Spleen (tissue), 11 donors: ENCODE data around the gene AIMP1. TPM values are rescaled to one million over a fixed set of nuclear protein-coding genes. Genes with fewer than 3 reads are reported as not detected.

Experiments
- DNase-seq: peaks from one replicate; pipeline ENCODE4 v3.0.0-alpha.2; 2020
- H3K27ac ChIP-seq, 8 donors: fragments of 200-600 bp; sonication (generic) in 7 of 8; 1 replicate in 4 of 8; 2 replicates in 4 of 8; pipeline versions ENCODE4 v1.5.0 to v1.8.0; 2016 to 2021; ENCODE audit warnings: inconsistent platforms in 4 of 8, mild to moderate bottlenecking in 4 of 8, moderate library complexity in 1 of 8
- H3K27me3 ChIP-seq, 7 donors: fragments of 200-600 bp; sonication (generic) in 6 of 7; replicated peaks in 1 of 7; 1 replicate in 4 of 7; 2 replicates in 3 of 7; pipeline versions ENCODE4 v1.5.0 to v1.8.0; 2016 to 2021; ENCODE audit warnings: inconsistent platforms in 3 of 7, mild to moderate bottlenecking in 1 of 7
- H3K36me3 ChIP-seq, 6 donors: fragments of 200-600 bp; sonication (generic) in 5 of 6; 1 replicate in 4 of 6; 2 replicates in 2 of 6; pipeline versions ENCODE4 v1.5.0 to v1.8.0; 2016 to 2021; ENCODE audit warnings: inconsistent platforms in 2 of 6
- H3K4me1 ChIP-seq, 6 donors: fragments of 200-600 bp; sonication (generic) in 5 of 6; 1 replicate in 3 of 6; 2 replicates in 3 of 6; pipeline versions ENCODE4 v1.5.0 to v1.8.0; 2016 to 2021; ENCODE audit warnings: inconsistent platforms in 3 of 6
- H3K4me3 ChIP-seq, 8 donors: fragments of 200-600 bp; sonication (generic) in 7 of 8; 1 replicate in 4 of 8; 2 replicates in 4 of 8; pipeline versions ENCODE4 v1.5.0 to v1.8.0; 2016 to 2021; ENCODE audit warnings: inconsistent platforms in 4 of 8, mild to moderate bottlenecking in 4 of 8, moderate library complexity in 2 of 8
- H3K9me3 ChIP-seq, 8 donors: fragments of 200-600 bp; sonication (generic) in 7 of 8; 1 replicate in 4 of 8; 2 replicates in 4 of 8; pipeline versions ENCODE4 v1.5.0 to v1.8.0; 2016 to 2021; ENCODE audit warnings: inconsistent platforms in 4 of 8
- POLR2A ChIP-seq, 3 donors: fragments of 450-650 bp; IDR thresholded peaks; one replicate each; pipeline ENCODE4 v1.5.1; 2017; ENCODE audit warnings: antibody characterized with exemption in 3 of 3, mild to moderate bottlenecking in 1 of 3
- POLR2AphosphoS5 ChIP-seq, 3 donors: sonication (generic); formaldehyde crosslinking; IDR thresholded peaks; one replicate each; pipeline ENCODE4 v1.5.1; 2017; ENCODE audit warnings: antibody characterized with exemption in 3 of 3
- WGBS, 5 donors: extraction: QIAGEN DNeasy Blood & Tissue Kit in 3 of 5; methylation state at CpG; one replicate each; pipeline versions ENCODE4 v1.1.5 to v1.1.7; 2013 to 2018; 5-methylcytosine and 5-hydroxymethylcytosine counted together
- intact Hi-C: fragments of 100-400 bp; cut with DNase I; formaldehyde crosslinking; loops from one replicate; pipeline ENCODE4 v1.15.0; 2023; ENCODE audit warnings: low total_unique reads
- polyA plus RNA-seq, 3 donors: library from polyadenylated mRNA; stranded (reverse); fragments of 200-250 nt; gene quantifications; one replicate each; pipeline ENCODE4 v1.2.1, GENCODE V29; 2013
- total RNA-seq, 7 donors: library from RNA; depleted of rRNA in 3 of 7; stranded (reverse); fragments of >200 nt in 3 of 7; fragmentation: NEBNext Ultra II Directional in 4 of 7; extraction: Animal tissue kit (Norgen Biotek cat#: 25700) in 4 of 7; gene quantifications; one replicate each; pipeline versions ENCODE4 v1.1.0 to v1.2.1, GENCODE V29; 2016 to 2021
- TF ChIP-seq, protein P1 (sequence below), 11 experiments: fragments of 200-600 bp in 7 of 11; fragments of 450-650 bp in 4 of 11; sonication (generic) in 4 of 11; IDR thresholded peaks in 8 of 11; conservative IDR thresholded peaks in 3 of 11; 1 replicate in 7 of 11; 2 replicates in 4 of 11; pipeline versions ENCODE4 v1.4.0 to v1.8.0; 2016 to 2021; ENCODE audit warnings: antibody characterized with exemption in 11 of 11, inconsistent platforms in 4 of 11, mild to moderate bottlenecking in 1 of 11
- donor health status: healthy with polysubstance abuse.
- donor health status: DM: no; HTN: no; CAD: no; lungs with moderate emphysema.
- donor health status: DM: no; HTN: no; CAD: no.
- donor health status: Bipolar disorder and iron deficiency.
- donor health status: healthy.
- donor health status: DM: no; HTN: no; CAD: no.
- donor health status: DM: yes; HTN: yes; CAD: no.

The AIMP1 gene
- total and polyA plus RNA-seq, 10 donors, result 15.8 to 43.1 (median 29.2) TPM

DNA sequence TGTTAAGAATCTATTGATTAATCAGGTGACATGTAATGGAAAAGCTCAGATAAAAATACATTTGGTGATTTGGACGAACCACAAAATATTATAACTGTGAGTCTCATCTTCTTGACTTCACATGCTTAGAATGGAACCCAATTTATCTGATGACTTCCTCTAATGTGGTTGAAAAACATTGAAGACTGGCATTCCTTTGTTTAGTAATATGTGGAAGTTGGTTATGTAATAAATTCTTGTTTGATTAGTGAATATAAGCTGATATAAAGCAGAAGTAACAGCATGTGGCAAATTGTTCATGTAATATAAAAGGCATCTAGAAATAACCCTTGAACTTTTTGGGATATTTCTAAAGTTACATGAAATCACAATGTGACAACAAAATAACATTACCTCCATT, 42.5 kb downstream of the AIMP1 start:
- no peak for DNase-seq
- Histone ChIP-seq H3K27ac (no peak overlapping the region), H3K4me3 (no peak overlapping the region), H3K9me3 (no peaks in the 10 kb centered on the region), H3K4me1 (no peaks in the 10 kb centered on the region), H3K36me3 (no peaks in the 10 kb centered on the region), H3K27me3 (no peaks in the 10 kb centered on the region)
- intact Hi-C loops, result no loop called here
- TF ChIP-seq, protein P1, sequence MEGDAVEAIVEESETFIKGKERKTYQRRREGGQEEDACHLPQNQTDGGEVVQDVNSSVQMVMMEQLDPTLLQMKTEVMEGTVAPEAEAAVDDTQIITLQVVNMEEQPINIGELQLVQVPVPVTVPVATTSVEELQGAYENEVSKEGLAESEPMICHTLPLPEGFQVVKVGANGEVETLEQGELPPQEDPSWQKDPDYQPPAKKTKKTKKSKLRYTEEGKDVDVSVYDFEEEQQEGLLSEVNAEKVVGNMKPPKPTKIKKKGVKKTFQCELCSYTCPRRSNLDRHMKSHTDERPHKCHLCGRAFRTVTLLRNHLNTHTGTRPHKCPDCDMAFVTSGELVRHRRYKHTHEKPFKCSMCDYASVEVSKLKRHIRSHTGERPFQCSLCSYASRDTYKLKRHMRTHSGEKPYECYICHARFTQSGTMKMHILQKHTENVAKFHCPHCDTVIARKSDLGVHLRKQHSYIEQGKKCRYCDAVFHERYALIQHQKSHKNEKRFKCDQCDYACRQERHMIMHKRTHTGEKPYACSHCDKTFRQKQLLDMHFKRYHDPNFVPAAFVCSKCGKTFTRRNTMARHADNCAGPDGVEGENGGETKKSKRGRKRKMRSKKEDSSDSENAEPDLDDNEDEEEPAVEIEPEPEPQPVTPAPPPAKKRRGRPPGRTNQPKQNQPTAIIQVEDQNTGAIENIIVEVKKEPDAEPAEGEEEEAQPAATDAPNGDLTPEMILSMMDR (IDR thresholded peaks at IDR 0.05 in 8 of 11, conservative IDR thresholded peaks at IDR 0.05 in 3 of 11), result no peak
- no peak for TF ChIP-seq POLR2AphosphoS5 (IDR thresholded peaks at IDR 0.05)
- TF ChIP-seq POLR2A (IDR thresholded peaks at IDR 0.05), result no peak
- WGBS, 5 donors, result 67 to 93% (median 76%) methylated on average over 1 of the region's 1 CpG

DNA sequence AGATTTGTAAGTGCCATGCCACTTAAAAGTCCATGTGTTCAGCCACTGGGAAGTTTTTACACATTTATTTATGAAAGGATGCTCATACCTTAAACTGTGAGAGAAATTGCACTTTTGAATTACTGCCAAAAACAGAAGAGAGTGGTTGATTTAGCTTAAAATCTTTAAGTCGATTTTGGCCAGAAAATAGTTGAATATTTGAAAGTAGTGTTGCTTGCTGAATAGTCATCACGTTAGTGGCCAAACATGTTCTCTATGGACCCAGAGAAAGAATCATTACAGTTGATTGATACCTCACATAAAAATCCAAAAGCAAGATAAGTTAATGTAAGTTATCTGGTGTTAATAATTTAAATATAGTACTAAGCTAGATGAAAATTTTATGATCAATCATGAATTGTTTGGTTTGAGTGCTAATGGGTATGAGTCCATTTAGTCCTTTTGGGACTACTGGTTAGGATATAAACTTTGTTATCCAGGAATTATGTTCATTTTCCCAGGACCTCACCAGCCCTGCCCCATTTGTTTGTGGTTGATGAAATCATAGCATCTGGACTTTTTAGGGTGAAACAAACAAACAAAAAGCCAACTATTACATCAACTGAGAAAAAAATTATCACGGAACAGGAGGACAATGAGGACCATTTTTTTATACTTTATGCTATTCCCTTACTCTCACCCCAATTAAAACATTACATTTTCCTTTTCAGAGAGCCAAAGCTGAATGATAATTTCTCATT, 45.9 kb downstream of the AIMP1 start:
- no peaks in the 10 kb centered on the region for H3K27me3 ChIP-seq
- intact Hi-C loops, result no loop called here
- no peaks in the 10 kb centered on the region for H3K4me1 ChIP-seq
- WGBS, 5 donors, result 66 to 84% (median 79%) methylated on average over 3 of the region's 3 CpGs
- H3K36me3 ChIP-seq, result no peaks in the 10 kb centered on the region
- DNase-seq, result no peak
- H3K4me3 ChIP-seq, result no peak overlapping the region
- H3K27ac ChIP-seq, result no peak overlapping the region
- no peaks in the 10 kb centered on the region for H3K9me3 ChIP-seq
- TF ChIP-seq, protein P1 (IDR thresholded peaks at IDR 0.05 in 8 of 11, conservative IDR thresholded peaks at IDR 0.05 in 3 of 11), result no peak
- TF ChIP-seq POLR2A (IDR thresholded peaks at IDR 0.05) (no peak), POLR2AphosphoS5 (IDR thresholded peaks at IDR 0.05) (no peak)

DNA sequence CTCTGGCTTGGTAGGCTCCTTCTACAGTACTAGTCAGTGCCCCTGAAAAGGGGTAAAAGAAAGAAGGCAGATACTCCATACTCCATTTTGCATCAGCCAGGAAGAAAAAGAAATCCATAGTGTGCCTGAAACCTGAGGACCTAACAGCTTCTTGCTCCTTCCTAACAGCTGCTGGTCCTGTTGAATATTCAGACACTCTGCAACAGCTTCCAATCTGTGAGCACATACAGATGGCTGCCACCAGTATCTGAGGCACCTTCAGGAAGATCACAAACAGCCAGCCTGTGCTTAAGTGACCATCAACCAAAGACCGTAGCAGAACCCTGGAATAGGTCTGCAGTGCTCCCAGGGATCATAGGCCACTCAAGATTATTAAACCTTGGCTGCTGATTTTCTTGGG, 47.9 kb downstream of the AIMP1 start:
- DNase-seq, result no peak
- TF ChIP-seq POLR2A (IDR thresholded peaks at IDR 0.05), result no peak
- TF ChIP-seq POLR2AphosphoS5 (IDR thresholded peaks at IDR 0.05), result no peak
- TF ChIP-seq, protein P1 (IDR thresholded peaks at IDR 0.05 in 8 of 11, conservative IDR thresholded peaks at IDR 0.05 in 3 of 11), result no peak
- Histone ChIP-seq H3K9me3 (no peaks in the 10 kb centered on the region), H3K4me3 (no peak overlapping the region), H3K27ac (no peak overlapping the region), H3K36me3 (no peaks in the 10 kb centered on the region), H3K4me1 (no peaks in the 10 kb centered on the region), H3K27me3 (peaks cover 0 to 2% (median 0%) of the 10 kb centered on the region in 7 donors)
- intact Hi-C loops, result no loop called here
- 88 to 100% (median 90%) methylated on average over 1 of the region's 1 CpG for WGBS, 5 donors

DNA sequence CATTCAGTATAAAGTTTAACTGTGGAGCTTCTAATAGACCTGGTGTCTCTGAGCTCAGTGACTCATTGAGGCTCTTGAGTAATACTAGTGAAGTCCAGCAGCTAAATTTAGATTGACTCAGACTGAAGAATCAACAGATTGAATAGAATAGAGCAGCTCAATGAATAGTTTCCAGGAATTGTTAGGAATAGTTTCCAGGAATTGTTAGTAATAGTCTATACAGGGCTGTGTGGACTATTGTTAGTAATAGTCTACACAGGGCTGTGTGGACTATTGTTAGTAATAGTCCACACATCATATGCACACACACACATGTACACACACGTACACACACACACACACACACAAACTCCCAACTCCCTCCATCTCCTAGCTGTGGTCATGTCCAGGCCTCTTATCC, 49.3 kb downstream of the AIMP1 start:
- H3K27ac ChIP-seq, result no peak overlapping the region

More for the DNA sequence above, 49.3 kb downstream of the AIMP1 start:
- WGBS, 5 donors, result 44 to 75% (median 67%) methylated on average over 1 of the region's 1 CpG
- no peaks in the 10 kb centered on the region for H3K36me3 ChIP-seq
- no peaks in the 10 kb centered on the region for H3K9me3 ChIP-seq
- peaks cover 0 to 10% (median 0%) of the 10 kb centered on the region in 7 donors for H3K27me3 ChIP-seq
- intact Hi-C loops, result no loop called here
- no peak for TF ChIP-seq POLR2A (IDR thresholded peaks at IDR 0.05)
- no peak for TF ChIP-seq POLR2AphosphoS5 (IDR thresholded peaks at IDR 0.05)
- TF ChIP-seq, protein P1 (IDR thresholded peaks at IDR 0.05 in 8 of 11, conservative IDR thresholded peaks at IDR 0.05 in 3 of 11), result no peak
- H3K4me3 ChIP-seq, result no peak overlapping the region
- no peak for DNase-seq
- H3K4me1 ChIP-seq, result no peaks in the 10 kb centered on the region
